Kidney (tissue), 14 donors: ENCODE results near the gene TMEM101. TPM values are rescaled to one million over a fixed set of nuclear protein-coding genes. Genes with fewer than 3 reads are reported as not detected.

Experiments
- DNase-seq, 5 donors: peaks; one replicate each; pipeline ENCODE4 v3.0.0-alpha.2; 2013 to 2020
- FAIRE-seq: peaks from 2 replicates; lab custom pipeline; 2012; peaks lifted over from hg19 to GRCh38; lab: Jason Lieb, UNC
- H3K27ac ChIP-seq, 2 donors: one replicate each; pipeline ENCODE4 v1.7.0; 2013; ENCODE audit warnings: low read depth in 2 of 2, low read length in 2 of 2, inconsistent platforms in 1 of 2
- H3K27me3 ChIP-seq: one replicate; pipeline ENCODE4 v1.7.1; 2013; ENCODE audit warnings: low read length, inconsistent platforms; ENCODE audit not compliant: control insufficient read depth, insufficient read depth
- H3K36me3 ChIP-seq, 3 donors: one replicate each; pipeline versions ENCODE4 v1.7.0 to v1.7.1; 2013; ENCODE audit warnings: low read length in 3 of 3, control low read depth in 1 of 3, inconsistent platforms in 1 of 3; ENCODE audit not compliant: insufficient read depth in 3 of 3, control insufficient read depth in 2 of 3
- H3K4me1 ChIP-seq, 3 donors: one replicate each; pipeline versions ENCODE4 v1.7.0 to v1.7.1; 2013; ENCODE audit warnings: low read length in 3 of 3, inconsistent platforms in 1 of 3, low read depth in 1 of 3; ENCODE audit not compliant: control insufficient read depth in 2 of 3, insufficient read depth in 2 of 3
- H3K4me3 ChIP-seq, 3 donors: one replicate each; pipeline versions ENCODE4 v1.7.0 to v1.8.1; 2013; ENCODE audit warnings: low read length in 3 of 3, control low read depth in 1 of 3, inconsistent platforms in 1 of 3
- H3K9ac ChIP-seq, 3 donors: one replicate each; pipeline versions ENCODE4 v1.7.0 to v1.7.1; 2013; ENCODE audit warnings: low read length in 3 of 3, control low read depth in 1 of 3, inconsistent platforms in 1 of 3
- H3K9me3 ChIP-seq, 3 donors: one replicate each; pipeline versions ENCODE4 v1.7.0 to v1.7.1; 2013; ENCODE audit warnings: low read length in 3 of 3, control low read depth in 1 of 3, inconsistent platforms in 1 of 3; ENCODE audit not compliant: control insufficient read depth in 2 of 3, insufficient read depth in 1 of 3
- intact Hi-C: fragments of 100-400 bp; cut with DNase I; formaldehyde crosslinking; loops from one replicate; pipeline ENCODE4 v1.11.1; 2022
- polyA plus RNA-seq: library from polyadenylated mRNA; stranded (reverse); fragments of 350-450 nt; fragmentation: Illumina TruSeq; extraction: RNeasy Lipid Tissue Mini Kit (QIAGEN cat#74804); gene quantifications from one replicate; pipeline ENCODE4 v1.2.3, GENCODE V29; 2014; ENCODE audit warnings: low read depth, low replicate concordance; ENCODE audit not compliant: insufficient read depth
- total RNA-seq: library from RNA; stranded (reverse); fragmentation: NEBNext Ultra II Directional; extraction: Animal tissue kit (Norgen Biotek cat#: 25700); gene quantifications from one replicate; pipeline ENCODE4 v1.2.1, GENCODE V29; 2021
- TF ChIP-seq, protein P1 (sequence below): IDR thresholded peaks from 3 replicates; pipeline ENCODE4 v1.5.1; 2012; ENCODE audit warnings: mild to moderate bottlenecking, moderate library complexity, borderline replicate concordance; ENCODE audit not compliant: insufficient read depth; ENCODE audit errors: extremely low read depth
- donor health status: control.
- donor health status: control.
- donor health status: control.
- donor health status: control.
- donor health status: control.
- donor health status: DM: yes; HTN: yes; CAD: no.
- donor health status: Normal renal cell carcinoma (clear cell type).

TMEM101 gene
- total and polyA plus RNA-seq, 2 donors from 2014 or later = 31.2 to 111 TPM

DNA sequence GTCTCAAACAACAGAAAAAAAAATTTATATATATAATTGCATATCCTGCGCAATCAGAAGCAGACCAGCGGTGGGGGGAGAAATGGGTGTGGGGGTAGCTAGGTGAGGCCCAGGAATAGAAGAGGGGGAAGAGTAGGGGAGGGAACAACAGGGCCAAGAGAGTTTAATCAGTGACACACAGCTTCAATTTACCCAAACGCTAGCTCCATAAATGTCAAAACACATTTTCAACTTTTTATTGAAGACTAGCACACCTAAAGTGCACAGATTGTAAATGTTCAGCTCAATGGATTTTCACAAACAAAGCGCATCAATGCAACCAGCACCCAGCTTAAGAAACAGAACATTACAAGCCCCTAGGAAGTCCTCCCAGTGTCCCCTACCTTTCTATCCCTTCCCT lies 35.1 kb downstream of the TMEM101 start:
- DNase-seq = peak in 1 of 5 donors; percentile 6
- TF ChIP-seq, protein P1, sequence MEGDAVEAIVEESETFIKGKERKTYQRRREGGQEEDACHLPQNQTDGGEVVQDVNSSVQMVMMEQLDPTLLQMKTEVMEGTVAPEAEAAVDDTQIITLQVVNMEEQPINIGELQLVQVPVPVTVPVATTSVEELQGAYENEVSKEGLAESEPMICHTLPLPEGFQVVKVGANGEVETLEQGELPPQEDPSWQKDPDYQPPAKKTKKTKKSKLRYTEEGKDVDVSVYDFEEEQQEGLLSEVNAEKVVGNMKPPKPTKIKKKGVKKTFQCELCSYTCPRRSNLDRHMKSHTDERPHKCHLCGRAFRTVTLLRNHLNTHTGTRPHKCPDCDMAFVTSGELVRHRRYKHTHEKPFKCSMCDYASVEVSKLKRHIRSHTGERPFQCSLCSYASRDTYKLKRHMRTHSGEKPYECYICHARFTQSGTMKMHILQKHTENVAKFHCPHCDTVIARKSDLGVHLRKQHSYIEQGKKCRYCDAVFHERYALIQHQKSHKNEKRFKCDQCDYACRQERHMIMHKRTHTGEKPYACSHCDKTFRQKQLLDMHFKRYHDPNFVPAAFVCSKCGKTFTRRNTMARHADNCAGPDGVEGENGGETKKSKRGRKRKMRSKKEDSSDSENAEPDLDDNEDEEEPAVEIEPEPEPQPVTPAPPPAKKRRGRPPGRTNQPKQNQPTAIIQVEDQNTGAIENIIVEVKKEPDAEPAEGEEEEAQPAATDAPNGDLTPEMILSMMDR = no peak
- H3K4me1 ChIP-seq = peaks cover 0 to 6% (median 0%) of the 10 kb centered on the region in 3 donors
- H3K27ac ChIP-seq = no peak overlapping the region
- H3K36me3 ChIP-seq = no peaks in the 10 kb centered on the region
- no peak overlapping the region for H3K4me3 ChIP-seq
- no peaks in the 10 kb centered on the region for H3K9me3 ChIP-seq
- H3K27me3 ChIP-seq = peaks cover 5% of the 10 kb centered on the region
- no peak overlapping the region for H3K9ac ChIP-seq
- FAIRE-seq = no peak
- intact Hi-C loops = no loop called here

DNA sequence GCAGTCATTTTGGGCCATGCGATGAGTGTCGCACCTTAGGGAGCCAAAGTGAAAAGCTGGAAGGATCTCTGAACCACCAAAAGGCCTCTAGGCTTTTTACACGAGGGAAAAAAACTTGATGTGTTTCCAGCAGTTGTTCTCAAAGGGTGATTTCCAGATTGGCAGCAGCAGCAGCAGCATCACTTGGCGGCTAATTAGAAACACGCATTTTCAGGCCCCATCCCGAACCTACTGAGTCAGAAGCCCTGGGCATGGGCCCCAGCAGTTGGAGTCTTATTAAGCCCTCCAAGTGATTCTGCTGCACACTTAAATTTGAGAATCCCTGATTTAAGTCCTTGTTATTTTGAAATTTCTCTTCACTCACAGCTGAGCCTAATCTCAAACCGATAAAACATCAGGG lies 35.8 kb downstream of the TMEM101 start:
- FAIRE-seq (no peak), DNase-seq (peak in 1 of 5 donors; percentile 4)
- H3K9me3 ChIP-seq = no peaks in the 10 kb centered on the region
- no peak overlapping the region for H3K27ac ChIP-seq
- no peaks in the 10 kb centered on the region for H3K36me3 ChIP-seq
- TF ChIP-seq, protein P1 = no peak
- H3K4me3 ChIP-seq = no peak overlapping the region
- H3K4me1 ChIP-seq = peaks cover 0 to 4% (median 0%) of the 10 kb centered on the region in 3 donors
- peaks cover 3% of the 10 kb centered on the region for H3K27me3 ChIP-seq
- no peak overlapping the region for H3K9ac ChIP-seq
- intact Hi-C loops = no loop called here

GRCh38 chr17:43978078-43978477 lies 36.7 kb downstream of the TMEM101 start:
- Histone ChIP-seq H3K27ac (no peak overlapping the region), H3K4me1 (no peaks in the 10 kb centered on the region), H3K36me3 (no peaks in the 10 kb centered on the region), H3K27me3 (no peaks in the 10 kb centered on the region), H3K9ac (no peak overlapping the region), H3K9me3 (no peaks in the 10 kb centered on the region), H3K4me3 (no peak overlapping the region)
- intact Hi-C loops = no loop called here
- DNase-seq (no peak), FAIRE-seq (no peak)
- TF ChIP-seq, protein P1 = no peak
